ENCODE results near the gene NAB1. TPM values are rescaled to one million over a fixed set of nuclear protein-coding genes. Genes with fewer than 3 reads are reported as not detected.

NAB1 gene
- total and polyA plus RNA-seq, 8 donors = 14.2 to 121 (median 35.3) TPM

DNA sequence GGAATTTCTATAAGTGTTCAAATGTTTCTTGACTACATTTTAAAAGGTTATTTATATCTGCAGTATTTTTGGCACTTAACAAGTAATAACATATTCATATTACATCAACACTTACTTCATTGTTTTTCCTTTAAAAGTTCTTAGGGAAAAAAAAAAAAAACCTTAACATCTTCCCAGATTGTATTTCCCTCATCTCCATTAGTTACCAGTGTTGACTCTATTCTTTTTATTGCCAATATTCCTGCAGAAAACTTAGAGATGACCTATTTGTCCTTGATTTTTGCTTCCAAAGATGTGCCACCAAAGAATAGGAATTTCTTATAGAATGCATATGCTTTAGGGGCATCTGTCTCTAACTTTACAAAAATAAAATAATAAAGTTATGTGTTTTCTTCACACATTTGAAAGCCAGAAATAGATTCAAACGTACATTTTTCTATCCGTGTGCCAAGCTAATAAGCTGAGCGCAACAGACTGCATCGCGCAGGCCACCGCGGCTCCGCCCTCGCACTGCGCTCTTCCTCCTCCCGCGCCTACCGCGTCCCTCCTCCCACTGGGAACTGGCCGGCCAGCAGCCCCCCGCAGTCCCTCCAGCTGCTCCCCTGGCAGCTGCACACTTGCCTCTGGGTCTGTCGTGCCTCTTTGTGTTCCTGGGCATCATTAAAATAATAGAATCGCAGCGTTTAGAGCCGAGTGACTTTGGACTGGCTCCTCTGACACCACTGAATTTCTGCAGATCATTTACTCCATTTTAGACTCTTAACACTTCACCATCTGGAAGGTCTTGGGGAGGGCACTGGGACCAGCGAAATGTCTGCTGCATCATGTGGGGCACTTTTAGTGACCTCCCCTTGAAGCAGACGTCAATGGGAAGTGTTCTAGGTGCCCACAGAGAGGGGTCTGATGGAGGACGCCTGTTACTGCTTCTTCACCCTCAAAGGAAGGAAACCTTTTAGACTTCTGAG lies 21.2 kb upstream of the NAB1 start:
- peaks cover 0 to 20% (median 11%) of the 10 kb centered on the region in 4 donors for H3K4me1 ChIP-seq
- peak in 1 of 2 donors; percentile 86 for DNase-seq
- intact Hi-C loops (cut with DNase I; ENCODE audit: low total_unique reads) = no loop called here

DNA sequence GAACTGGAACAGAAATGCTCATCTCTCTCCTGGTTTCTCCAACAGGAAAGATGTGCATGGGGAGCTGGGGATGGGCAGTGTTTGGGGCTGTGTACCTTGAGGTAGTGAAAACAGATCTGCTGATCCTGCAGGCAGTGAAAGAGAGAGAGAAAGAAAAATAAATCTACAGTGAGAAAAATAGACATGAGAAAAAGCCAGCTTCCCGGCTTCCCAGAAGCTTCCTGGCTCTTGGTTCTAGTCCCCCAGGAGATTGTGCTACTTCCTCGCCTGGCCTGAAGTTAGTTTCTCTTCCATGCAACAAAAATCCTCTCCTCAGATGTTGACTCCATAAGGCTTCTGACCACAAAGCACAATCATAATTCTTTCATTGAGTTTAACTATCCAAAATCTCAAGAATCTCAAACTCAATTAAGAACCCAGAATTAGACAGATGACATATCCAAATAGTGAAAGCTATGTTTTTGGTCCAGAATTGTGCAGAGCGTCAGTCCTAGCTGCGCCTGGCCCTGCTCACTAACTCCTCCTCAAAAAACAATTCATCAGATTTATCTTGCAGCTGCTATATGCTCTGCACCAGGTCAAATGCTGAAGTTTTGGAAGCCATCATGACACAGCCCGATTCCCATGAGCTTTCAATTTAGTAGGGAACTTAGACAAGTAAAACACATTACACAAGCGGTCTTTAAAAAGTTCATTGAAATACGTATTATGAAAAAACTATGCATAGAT lies 20.1 kb upstream of the NAB1 start:
- DNase-seq = peak in 1 of 2 donors; percentile 74
- H3K4me3 ChIP-seq = no peak overlapping the region
- intact Hi-C loops (cut with DNase I; ENCODE audit: low total_unique reads) = no loop called here
- H3K27ac ChIP-seq = peak overlapping the region in 2 of 5 donors; percentile 13 to 52
- no peak for TF ChIP-seq POLR2AphosphoS5 (IDR thresholded peaks at IDR 0.05)
- TF ChIP-seq POLR2A (IDR thresholded peaks at IDR 0.05) = no peak
- TF ChIP-seq, protein P1, sequence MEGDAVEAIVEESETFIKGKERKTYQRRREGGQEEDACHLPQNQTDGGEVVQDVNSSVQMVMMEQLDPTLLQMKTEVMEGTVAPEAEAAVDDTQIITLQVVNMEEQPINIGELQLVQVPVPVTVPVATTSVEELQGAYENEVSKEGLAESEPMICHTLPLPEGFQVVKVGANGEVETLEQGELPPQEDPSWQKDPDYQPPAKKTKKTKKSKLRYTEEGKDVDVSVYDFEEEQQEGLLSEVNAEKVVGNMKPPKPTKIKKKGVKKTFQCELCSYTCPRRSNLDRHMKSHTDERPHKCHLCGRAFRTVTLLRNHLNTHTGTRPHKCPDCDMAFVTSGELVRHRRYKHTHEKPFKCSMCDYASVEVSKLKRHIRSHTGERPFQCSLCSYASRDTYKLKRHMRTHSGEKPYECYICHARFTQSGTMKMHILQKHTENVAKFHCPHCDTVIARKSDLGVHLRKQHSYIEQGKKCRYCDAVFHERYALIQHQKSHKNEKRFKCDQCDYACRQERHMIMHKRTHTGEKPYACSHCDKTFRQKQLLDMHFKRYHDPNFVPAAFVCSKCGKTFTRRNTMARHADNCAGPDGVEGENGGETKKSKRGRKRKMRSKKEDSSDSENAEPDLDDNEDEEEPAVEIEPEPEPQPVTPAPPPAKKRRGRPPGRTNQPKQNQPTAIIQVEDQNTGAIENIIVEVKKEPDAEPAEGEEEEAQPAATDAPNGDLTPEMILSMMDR (IDR thresholded peaks at IDR 0.05) = no peak
- no peak for TF ChIP-seq EP300 (IDR thresholded peaks at IDR 0.05)
- H3K4me1 ChIP-seq = peaks cover 0 to 23% (median 13%) of the 10 kb centered on the region in 4 donors
- H3K9me3 ChIP-seq = no peaks in the 10 kb centered on the region
- no peaks in the 10 kb centered on the region for H3K27me3 ChIP-seq
- H3K36me3 ChIP-seq = no peaks in the 10 kb centered on the region
- WGBS, 5 donors = 74 to 89% (median 86%) methylated on average over 7 of the region's 7 CpGs

More for the DNA sequence above, 21.2 kb upstream of the NAB1 start:
- Histone ChIP-seq H3K27me3 (no peaks in the 10 kb centered on the region), H3K9me3 (no peaks in the 10 kb centered on the region), H3K4me3 (peak overlapping the region; percentile 42 to 50 (median 48)), H3K27ac (peak overlapping the region in 4 of 5 donors; percentile 23 to 52 (median 48)), H3K36me3 (no peaks in the 10 kb centered on the region)
- TF ChIP-seq EP300 (IDR thresholded peaks at IDR 0.05) = no peak
- no peak for TF ChIP-seq POLR2A (IDR thresholded peaks at IDR 0.05)
- TF ChIP-seq, protein P1 (IDR thresholded peaks at IDR 0.05) = no peak
- no peak for TF ChIP-seq POLR2AphosphoS5 (IDR thresholded peaks at IDR 0.05)
- WGBS, 5 donors = 5 to 12% (median 7%) methylated on average over 23 of the region's 23 CpGs

DNA sequence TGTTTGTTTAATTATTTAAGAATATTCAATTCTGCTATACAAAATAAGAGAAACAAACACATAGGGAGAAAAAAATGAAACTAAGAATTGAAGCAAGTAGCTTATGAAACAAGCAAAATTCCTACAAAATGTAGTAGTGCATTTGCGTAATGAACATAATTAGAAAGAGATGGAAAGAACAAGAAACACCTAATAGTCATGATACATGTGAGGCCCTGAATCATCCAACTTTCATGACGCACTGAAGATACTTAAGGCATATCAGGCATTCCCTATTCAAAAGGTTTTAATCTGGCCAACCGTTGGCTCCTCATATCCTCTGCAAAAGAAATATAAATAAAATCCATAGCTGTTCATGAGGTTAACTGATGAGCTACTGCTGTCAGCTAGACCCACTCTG lies 14.5 kb upstream of the NAB1 start:
- Histone ChIP-seq H3K36me3 (no peaks in the 10 kb centered on the region), H3K4me3 (no peak overlapping the region), H3K27me3 (no peaks in the 10 kb centered on the region), H3K4me1 (peaks cover 11 to 36% (median 19%) of the 10 kb centered on the region in 4 donors), H3K27ac (no peak overlapping the region), H3K9me3 (no peaks in the 10 kb centered on the region)
- DNase-seq = no peak
- intact Hi-C loops (cut with DNase I; ENCODE audit: low total_unique reads) = no loop called here
- 85 to 94% (median 92%) methylated on average over 3 of the region's 3 CpGs for WGBS, 5 donors
- TF ChIP-seq POLR2A (IDR thresholded peaks at IDR 0.05) (no peak), POLR2AphosphoS5 (IDR thresholded peaks at IDR 0.05) (no peak), EP300 (IDR thresholded peaks at IDR 0.05) (no peak)
- TF ChIP-seq, protein P1 (IDR thresholded peaks at IDR 0.05) = no peak

DNA sequence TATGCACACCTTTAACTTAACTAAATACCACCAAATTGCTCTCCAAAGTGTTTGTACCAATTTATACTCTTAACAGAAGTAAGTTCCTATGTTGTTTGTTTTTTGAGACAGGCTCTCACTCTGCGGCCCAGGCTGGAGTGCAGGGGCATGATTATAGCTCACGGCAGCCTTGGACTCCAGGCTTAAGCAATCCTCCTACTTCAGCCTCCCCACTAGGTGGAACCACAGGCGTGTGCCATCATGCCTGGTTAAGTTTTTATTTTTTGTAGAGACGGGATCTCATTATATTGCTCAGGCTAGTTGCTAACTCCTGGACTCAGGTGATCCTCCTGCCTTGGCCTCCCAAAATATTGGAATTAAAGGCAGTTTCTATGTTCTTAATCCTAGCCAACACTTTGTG lies 13.1 kb upstream of the NAB1 start:
- Histone ChIP-seq H3K27me3 (no peaks in the 10 kb centered on the region), H3K4me3 (no peak overlapping the region), H3K36me3 (no peaks in the 10 kb centered on the region), H3K27ac (no peak overlapping the region), H3K9me3 (no peaks in the 10 kb centered on the region), H3K4me1 (peaks cover 11 to 36% (median 19%) of the 10 kb centered on the region in 4 donors)
- WGBS, 5 donors = 92 to 99% (median 97%) methylated on average over 4 of the region's 4 CpGs
- TF ChIP-seq POLR2A (IDR thresholded peaks at IDR 0.05) (no peak), EP300 (IDR thresholded peaks at IDR 0.05) (no peak), POLR2AphosphoS5 (IDR thresholded peaks at IDR 0.05) (no peak)
- TF ChIP-seq, protein P1 (IDR thresholded peaks at IDR 0.05) = no peak
- no peak for DNase-seq
- intact Hi-C loops (cut with DNase I; ENCODE audit: low total_unique reads) = no loop called here

Measured in stomach (tissue), 9 donors.